Measurements from ENCODE around the gene TMEM123. TPM values are rescaled to one million over a fixed set of nuclear protein-coding genes. Genes with fewer than 3 reads are reported as not detected.

Gene TMEM123
- total and polyA plus RNA-seq, 2 of the 8 experiments (the other 6 are each of a cell fraction or from before 2014, with no cell fraction given), result 75.5 to 80.1 TPM

GRCh38 chr11:102415304-102415916 lies 37.2 kb downstream of the TMEM123 start:
- H3K56ac ChIP-seq (replicated peaks; ENCODE audit: insufficient read length, low read depth, low read length), result no peak overlapping the region
- H3K4me2 ChIP-seq (ENCODE audit: insufficient read depth in 1 of 2, low read depth in 2 of 2, low read length in 2 of 2), result no peak overlapping the region
- H3K36me3 ChIP-seq (ENCODE audit: control insufficient read depth in 2 of 4, insufficient read depth in 4 of 4, low read length in 3 of 4), result no peaks in the 10 kb centered on the region; a peak in 1 of 8 replicates
- no peak overlapping the region for H2AFZ ChIP-seq (ENCODE audit: low read length)
- FAIRE-seq, result no peak
- H4K5ac ChIP-seq (ENCODE audit: insufficient read length, low read depth, low read length), result no peak overlapping the region
- no peak for DNase-seq (ENCODE audit: low read depth in 1 of 2, low spot score in 2 of 2)
- H3K4ac ChIP-seq (replicated peaks; ENCODE audit: insufficient read length, low read depth, low read length), result no peak overlapping the region
- H3K23me2 ChIP-seq (ENCODE audit: low read depth, low read length), result no peaks in the 10 kb centered on the region
- H2BK20ac ChIP-seq (ENCODE audit: low read length), result no peak overlapping the region
- no peaks in the 10 kb centered on the region for H3K4me1 ChIP-seq (replicated peaks in 1 of 4; ENCODE audit: control insufficient read depth in 3 of 4, insufficient read depth in 4 of 4, low read length in 3 of 4)
- ChIA-PET POLR2A (ENCODE audit: partially characterized antibody) (no interaction called here), CTCF (ENCODE audit: partially characterized antibody) (interaction anchor here (1.2 to 2.2 kb wide), 2 partner anchors 24 kb away, joined by 3 to 11 read pairs; no protein-coding TSS in a partner anchor)
- H4K20me1 ChIP-seq (replicated peaks in 1 of 2; ENCODE audit: control insufficient read depth in 1 of 2, insufficient read depth in 2 of 2, low read length in 2 of 2), result peaks cover 0 to 3% of the 10 kb centered on the region in 2 experiments
- no peaks in the 10 kb centered on the region for H3K9me3 ChIP-seq (ENCODE audit: insufficient read depth in 2 of 2, low read depth in 1 of 2, low read length in 1 of 2)
- WGBS, 2 experiments (ENCODE audit: extremely low coverage in 1 of 2, insufficient coverage in 1 of 2, insufficient read length in 1 of 2, insufficient replicate concordance in 2 of 2, low coverage in 1 of 2, low lambda C conversion rate in 2 of 2, missing lambda C conversion rate in 1 of 2), result 88% methylated on average over 1 of the region's 1 CpG; no CpG with 5 or more reads in 1 of the 2 experiments
- H3K27me3 ChIP-seq (replicated peaks in 1 of 4; ENCODE audit: control insufficient read depth in 3 of 4, extremely low read depth in 1 of 4, insufficient read depth in 3 of 4, low read length in 3 of 4), result no peaks in the 10 kb centered on the region
- peaks cover 5% of the 10 kb centered on the region for H3K79me1 ChIP-seq (ENCODE audit: low read depth, low read length)
- H2AK5ac ChIP-seq (ENCODE audit: low read depth, low read length), result no peak overlapping the region
- H3K27ac ChIP-seq (ENCODE audit: low read depth, low read length), result no peak overlapping the region
- no peak overlapping the region for H2BK120ac ChIP-seq (replicated peaks; ENCODE audit: low read depth, low read length)
- no peak overlapping the region for H2BK5ac ChIP-seq (ENCODE audit: low read depth, low read length)
- H3K9ac ChIP-seq (replicated peaks in 1 of 4; ENCODE audit: extremely low read depth in 1 of 4, low read depth in 3 of 4, low read length in 3 of 4), result no peak overlapping the region; a peak in 1 of 7 replicates
- H2BK12ac ChIP-seq (ENCODE audit: low read depth, low read length), result no peak overlapping the region
- no peak overlapping the region for H3K4me3 ChIP-seq (ENCODE audit: extremely low read depth in 1 of 4, insufficient read depth in 2 of 4, low read depth in 3 of 4, low read length in 4 of 4)
- H3K14ac ChIP-seq (ENCODE audit: insufficient read length), result no peak overlapping the region
- TF ChIP-seq ASH2L (IDR thresholded peaks at IDR 0.05; ENCODE audit: low read length), result no peak
- no peak for TF ChIP-seq SRF (IDR thresholded peaks at IDR 0.05; ENCODE audit: low read depth, low read length)
- no peak for TF ChIP-seq POU5F1 (IDR thresholded peaks at IDR 0.05; ENCODE audit: low read depth, low read length)
- TF ChIP-seq, protein P1, sequence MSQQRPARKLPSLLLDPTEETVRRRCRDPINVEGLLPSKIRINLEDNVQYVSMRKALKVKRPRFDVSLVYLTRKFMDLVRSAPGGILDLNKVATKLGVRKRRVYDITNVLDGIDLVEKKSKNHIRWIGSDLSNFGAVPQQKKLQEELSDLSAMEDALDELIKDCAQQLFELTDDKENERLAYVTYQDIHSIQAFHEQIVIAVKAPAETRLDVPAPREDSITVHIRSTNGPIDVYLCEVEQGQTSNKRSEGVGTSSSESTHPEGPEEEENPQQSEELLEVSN (IDR thresholded peaks at IDR 0.05), result no peak
- TF ChIP-seq SUZ12 (IDR thresholded peaks at IDR 0.05; ENCODE audit: low read length), result no peak
- TF ChIP-seq CTCF (IDR thresholded peaks at IDR 0.05; ENCODE audit: control extremely low read depth in 1 of 3, insufficient read depth in 1 of 3, low read depth in 1 of 3, low read length in 3 of 3), result no peak
- no peak for TF ChIP-seq CEBPB (IDR thresholded peaks at IDR 0.05; ENCODE audit: low read depth, low read length)
- TF ChIP-seq CBX5 (IDR thresholded peaks at IDR 0.05; ENCODE audit: low read depth, low read length), result no peak
- H4K91ac ChIP-seq (replicated peaks; ENCODE audit: insufficient read length, low read length), result no peak overlapping the region
- H2BK15ac ChIP-seq (ENCODE audit: low read length), result no peak overlapping the region
- H3K79me2 ChIP-seq (ENCODE audit: control insufficient read depth in 1 of 2, insufficient read depth in 2 of 2, low read length in 2 of 2), result peaks cover 0 to 50% of the 10 kb centered on the region in 2 experiments; a peak in 3 of 4 replicates
- H3K23ac ChIP-seq (ENCODE audit: insufficient read length), result no peak overlapping the region
- no peak overlapping the region for H4K8ac ChIP-seq (ENCODE audit: extremely low read depth, insufficient read depth, low read length)
- H3K18ac ChIP-seq (ENCODE audit: extremely low read depth, low read length), result no peak overlapping the region
